ENCODE measurements around the gene ALKAL2. TPM values are rescaled to one million over a fixed set of nuclear protein-coding genes. Genes with fewer than 3 reads are reported as not detected.

The ALKAL2 gene
- total RNA-seq, 1 donor from 2014 or later, result not detected

- FAIRE-seq, result no peak
- H3K36me3 ChIP-seq (ENCODE audit: control insufficient read depth, insufficient read depth, low read length), result peaks cover 4% of the 10 kb centered on the region
- H3K4me3 ChIP-seq (ENCODE audit: low read depth, low read length), result no peak overlapping the region
- no peak for DNase-seq (ENCODE audit: low read depth)
- peaks cover 7% of the 10 kb centered on the region for H3K27me3 ChIP-seq (ENCODE audit: control insufficient read depth, insufficient read depth, low read length)
- TF ChIP-seq CTCF (IDR thresholded peaks at IDR 0.05; ENCODE audit: insufficient read depth, low read length, severe bottlenecking), result no peak
Measured at GRCh38 chr2:284896-285492, 2.9 kb downstream of the ALKAL2 start.

- FAIRE-seq (no peak), DNase-seq (ENCODE audit: low read depth) (no peak)
- Histone ChIP-seq H3K27me3 (ENCODE audit: control insufficient read depth, insufficient read depth, low read length) (peaks cover 5% of the 10 kb centered on the region), H3K4me3 (ENCODE audit: low read depth, low read length) (no peak overlapping the region), H3K36me3 (ENCODE audit: control insufficient read depth, insufficient read depth, low read length) (peaks cover 6% of the 10 kb centered on the region)
- TF ChIP-seq CTCF (IDR thresholded peaks at IDR 0.05; ENCODE audit: insufficient read depth, low read length, severe bottlenecking), result no peak
Measured at GRCh38 chr2:283996-284794, 3.7 kb downstream of the ALKAL2 start.

- H3K4me3 ChIP-seq (ENCODE audit: low read depth, low read length), result no peak overlapping the region
- peaks cover 9% of the 10 kb centered on the region for H3K36me3 ChIP-seq (ENCODE audit: control insufficient read depth, insufficient read depth, low read length)
- TF ChIP-seq CTCF (IDR thresholded peaks at IDR 0.05; ENCODE audit: insufficient read depth, low read length, severe bottlenecking), result no peak
- DNase-seq (ENCODE audit: low read depth), result no peak
- FAIRE-seq, result no peak
- peaks cover 4% of the 10 kb centered on the region for H3K27me3 ChIP-seq (ENCODE audit: control insufficient read depth, insufficient read depth, low read length)
Measured at GRCh38 chr2:282371-283263, 5.3 kb downstream of the ALKAL2 start.

GRCh38 chr2:281381-281780 lies 6.5 kb downstream of the ALKAL2 start:
- DNase-seq (ENCODE audit: low read depth) (no peak), FAIRE-seq (no peak)
- Histone ChIP-seq H3K36me3 (ENCODE audit: control insufficient read depth, insufficient read depth, low read length) (peaks cover 13% of the 10 kb centered on the region), H3K4me3 (ENCODE audit: low read depth, low read length) (no peak overlapping the region), H3K27me3 (ENCODE audit: control insufficient read depth, insufficient read depth, low read length) (no peaks in the 10 kb centered on the region)
- TF ChIP-seq CTCF (IDR thresholded peaks at IDR 0.05; ENCODE audit: insufficient read depth, low read length, severe bottlenecking), result no peak

- FAIRE-seq (no peak), DNase-seq (ENCODE audit: low read depth) (no peak)
- no peak for TF ChIP-seq CTCF (IDR thresholded peaks at IDR 0.05; ENCODE audit: insufficient read depth, low read length, severe bottlenecking)
- Histone ChIP-seq H3K36me3 (ENCODE audit: control insufficient read depth, insufficient read depth, low read length) (peaks cover 14% of the 10 kb centered on the region), H3K4me3 (ENCODE audit: low read depth, low read length) (no peak overlapping the region), H3K27me3 (ENCODE audit: control insufficient read depth, insufficient read depth, low read length) (no peaks in the 10 kb centered on the region)
Measured at GRCh38 chr2:280650-281110, 7.2 kb downstream of the ALKAL2 start.

Data from bronchial epithelial cell (primary cell).